GM21576 (cell line): ENCODE data around the gene RPS19BP1.
"Not testable (repeated sequence)": the region's sequence is repeated elsewhere in the genome, so short reads cannot be mapped to it uniquely, and the experiment has no call there.

Experiments used
- ATAC-seq: cut with Tn5 transposase; IDR thresholded peaks from one replicate; pipeline ENCODE4 v1.9.1; 2021; ENCODE audit warnings: mild to moderate bottlenecking, moderate library complexity; ENCODE audit not compliant: unreplicated experiment

The RPS19BP1 gene

GRCh38 chr22:39514373-39514973 is 18.1 kb downstream of the RPS19BP1 start:
- no peak for ATAC-seq

GRCh38 chr22:39513791-39514190 is 18.8 kb downstream of the RPS19BP1 start:
- ATAC-seq = no peak

DNA sequence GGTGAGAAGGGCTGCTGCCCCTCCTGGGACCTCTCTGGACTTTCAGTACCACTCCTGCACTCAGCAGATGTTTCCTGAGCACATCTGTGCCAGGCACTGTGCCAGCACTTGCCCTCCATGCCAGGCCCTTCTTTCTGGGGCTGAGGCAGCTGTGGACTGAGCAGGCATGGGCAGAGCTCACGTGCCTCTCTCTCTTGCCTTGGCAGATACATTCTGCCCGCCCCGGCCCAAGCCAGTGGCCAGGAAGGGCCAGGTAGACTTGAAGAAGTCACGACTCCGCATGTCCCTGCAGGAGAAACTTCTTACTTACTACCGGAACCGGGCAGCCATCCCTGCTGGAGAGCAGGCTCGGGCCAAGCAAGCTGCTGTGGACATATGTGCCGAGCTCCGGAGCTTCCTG is 20.5 kb downstream of the RPS19BP1 start:
- ATAC-seq = no peak

GRCh38 chr22:39511226-39511625 is 21.3 kb downstream of the RPS19BP1 start:
- no peak for ATAC-seq

GRCh38 chr22:39510529-39511149 is 21.9 kb downstream of the RPS19BP1 start:
- ATAC-seq = no peak

GRCh38 chr22:39508393-39508792 is 24.2 kb downstream of the RPS19BP1 start:
- ATAC-seq = no peak

GRCh38 chr22:39507021-39507420 is 25.5 kb downstream of the RPS19BP1 start:
- ATAC-seq = not testable (repeated sequence)

GRCh38 chr22:39504071-39504470 is 28.5 kb downstream of the RPS19BP1 start:
- ATAC-seq = no peak

DNA sequence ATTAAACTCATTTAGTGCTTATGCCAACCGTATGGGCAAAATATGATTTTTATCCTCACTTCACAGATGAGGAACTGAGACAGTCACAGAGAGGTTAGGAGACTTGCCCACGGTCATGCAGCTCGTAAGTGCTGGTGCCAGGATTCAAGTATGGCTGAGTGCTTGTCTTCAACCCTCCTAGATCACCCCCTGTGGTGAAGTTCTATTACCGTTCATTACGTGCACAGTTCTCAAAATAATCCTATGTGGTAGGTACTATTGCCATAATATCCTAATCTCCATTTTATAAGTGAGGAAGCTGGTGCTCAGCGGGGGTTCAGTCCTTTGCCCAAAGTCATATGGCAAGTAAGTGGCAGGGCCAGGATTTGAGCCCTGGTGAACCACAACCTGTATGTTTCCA is 28.9 kb downstream of the RPS19BP1 start:
- no peak for ATAC-seq

DNA sequence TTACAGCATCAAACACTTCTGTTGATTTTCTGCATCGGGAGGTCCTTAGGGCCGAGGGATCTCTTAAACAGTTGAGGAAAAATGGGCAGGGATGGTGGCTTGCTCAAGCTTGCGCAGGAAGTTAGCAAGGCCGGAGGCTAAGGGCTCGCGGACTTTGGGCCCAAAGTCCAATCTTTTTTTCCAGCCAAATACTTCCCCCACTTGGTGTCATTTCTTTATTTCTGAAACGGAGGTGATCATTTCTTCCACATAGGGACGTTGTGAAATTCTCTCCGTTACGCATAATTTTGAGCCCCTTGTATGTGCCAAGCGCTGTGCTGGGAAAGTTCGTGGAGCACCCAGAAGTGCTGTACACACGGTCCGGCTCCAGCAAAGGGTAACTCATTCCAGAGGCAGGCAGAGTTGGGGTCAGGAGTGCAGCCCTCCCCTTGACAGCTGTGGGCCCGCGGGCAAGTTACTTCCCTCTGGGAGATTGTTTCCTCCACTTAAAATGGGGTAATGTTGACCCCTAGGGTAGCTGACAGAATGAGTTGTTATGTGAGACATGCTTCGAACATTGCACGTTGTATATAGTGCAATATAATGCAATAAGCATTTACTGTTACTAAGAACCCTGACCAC is 29.6 kb downstream of the RPS19BP1 start:
- ATAC-seq = no peak

DNA sequence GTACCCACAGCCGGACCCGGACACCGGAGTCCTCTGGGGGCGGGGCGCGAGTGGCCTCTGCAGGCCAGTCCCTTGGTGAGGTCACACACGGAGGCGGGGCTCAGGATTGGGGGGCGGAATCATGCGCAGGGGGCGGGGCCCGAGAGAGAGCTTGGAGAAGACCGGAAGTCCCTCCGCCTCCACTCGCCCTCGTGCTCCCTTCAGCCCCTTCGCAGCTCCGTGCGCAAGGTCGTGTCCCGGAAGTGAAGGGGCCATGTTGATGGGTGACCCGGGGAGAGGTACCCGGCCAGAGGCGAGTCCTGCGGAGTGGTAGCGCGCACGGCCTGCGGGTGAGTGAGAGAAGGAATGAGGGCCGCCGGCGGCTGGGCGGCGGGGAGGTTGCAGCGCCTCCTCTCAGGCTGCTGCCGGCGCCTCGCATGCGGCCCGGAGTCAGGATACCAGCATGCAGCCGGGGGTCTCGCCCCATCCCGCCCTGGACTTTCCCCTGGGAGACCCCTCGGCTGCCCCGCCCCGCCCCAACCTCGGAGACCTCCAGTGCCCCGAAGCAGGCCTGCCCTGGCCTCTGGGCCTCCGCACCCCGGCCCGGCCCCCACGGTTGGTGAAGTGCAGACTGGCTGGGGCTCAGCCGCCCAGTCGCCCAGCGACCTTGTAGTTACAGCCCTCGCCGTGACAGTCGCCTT is 30.3 kb downstream of the RPS19BP1 start, which contains the start of gene MIEF1:
Gene MIEF1, plus strand, starts transcription at position 182 of the 680 bp plus-strand sequence. CDS start 9,005 bp downstream, outside the sequence.
- peak; percentile 75 for ATAC-seq

- no peak for ATAC-seq
Measured at GRCh38 chr22:39501644-39502108, 30.9 kb downstream of the RPS19BP1 start.

DNA sequence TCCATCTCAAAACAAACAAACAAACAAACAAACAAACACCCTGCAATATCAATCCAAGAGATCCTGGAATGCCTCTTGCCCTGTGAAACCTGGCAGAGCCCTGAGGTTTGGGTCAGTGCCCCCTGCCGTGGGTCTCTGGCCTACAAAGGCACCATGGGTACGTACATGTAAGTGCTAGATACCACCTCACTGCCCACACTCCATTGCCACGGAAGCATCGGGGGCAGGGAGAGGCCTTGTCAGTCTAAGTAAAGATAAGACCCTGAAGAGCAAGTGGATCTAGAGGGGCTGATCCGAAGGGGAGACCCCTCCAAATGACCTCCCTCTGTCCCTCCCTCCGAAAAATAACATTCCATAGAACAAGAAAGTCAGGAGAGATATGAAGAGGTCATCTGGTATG is 32.4 kb downstream of the RPS19BP1 start:
- no peak for ATAC-seq

- ATAC-seq = no peak
Measured at GRCh38 chr22:39498802-39499201, 33.7 kb downstream of the RPS19BP1 start.

DNA sequence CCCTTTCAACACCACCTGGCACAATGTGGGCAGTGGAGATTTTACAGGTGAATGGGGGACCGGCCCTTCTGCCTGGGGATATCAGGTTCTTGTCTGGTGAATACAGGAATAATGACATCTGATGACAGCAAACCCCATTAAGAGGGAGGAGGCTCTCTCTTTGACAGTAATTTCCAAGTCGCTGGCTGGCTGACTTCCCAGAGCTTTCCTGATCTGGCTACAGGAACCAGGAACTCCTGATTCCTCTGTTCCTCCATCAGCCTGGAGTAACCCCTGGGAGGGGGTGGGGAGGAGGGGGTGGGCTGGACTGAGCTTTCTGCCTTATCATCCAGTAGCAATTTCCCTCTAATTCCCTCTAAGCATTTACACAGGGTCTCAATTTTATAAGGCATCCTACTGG is 34.2 kb downstream of the RPS19BP1 start:
- ATAC-seq = no peak

GRCh38 chr22:39497429-39497828 is 35.1 kb downstream of the RPS19BP1 start:
- ATAC-seq = no peak

- no peak for ATAC-seq
Measured at GRCh38 chr22:39496131-39496838, 36.3 kb downstream of the RPS19BP1 start.

- no peak for ATAC-seq
Measured at GRCh38 chr22:39494471-39495120, 38.0 kb downstream of the RPS19BP1 start.

GRCh38 chr22:39493759-39494158 is 38.8 kb downstream of the RPS19BP1 start:
- ATAC-seq = no peak

GRCh38 chr22:39492186-39492585 is 40.4 kb downstream of the RPS19BP1 start:
- no peak for ATAC-seq
